K562 (cell line): ENCODE results near the gene AIF1.

Source experiments
- CTCF ChIP-seq, 3 experiments: IDR thresholded peaks in 2 of 3; conservative IDR thresholded peaks in 1 of 3; 2 replicates each; pipeline ENCODE4 v1.5.1; 2011 to 2012; ENCODE audit warnings: low read length in 3 of 3, mild to moderate bottlenecking in 3 of 3, control low read depth in 2 of 3, improper control_type of control experiment in 1 of 3, inconsistent platforms in 1 of 3, low read depth in 1 of 3, mixed read lengths in 1 of 3, moderate library complexity in 1 of 3; ENCODE audit not compliant: insufficient read depth in 2 of 3
- EP300 ChIP-seq: IDR thresholded peaks from 2 replicates; pipeline ENCODE4 v1.6.1; 2012; ENCODE audit warnings: low read length, improper control_type of control experiment
- FOXM1 ChIP-seq, 2 experiments: fragments of 450-650 bp in 1 of 2; sonication (generic) in 1 of 2; formaldehyde crosslinking in 1 of 2; IDR thresholded peaks; 2 replicates each; pipeline versions ENCODE4 v1.6.1 to v1.9.0; 2017 to 2022; ENCODE audit warnings: low read depth in 2 of 2, mild to moderate bottlenecking in 2 of 2, missing genetic modification reagents in 1 of 2, moderate library complexity in 1 of 2
- GABPA ChIP-seq: fragments of 200-800 bp; sonication (Bioruptor generic); conservative IDR thresholded peaks from 2 replicates; pipeline ENCODE4 v1.6.1; 2016; ENCODE audit warnings: low read depth, missing genetic modification characterization, missing compliant biosample characterization
- HOXB6 ChIP-seq: fragments of 250-450 bp; sonication (Bioruptor Pico); IDR thresholded peaks from 2 replicates; pipeline ENCODE4 v1.5.1; 2022; ENCODE audit warnings: mild to moderate bottlenecking, borderline replicate concordance
- MBD1 ChIP-seq: fragments of 250-450 bp; sonication (Bioruptor Pico); IDR thresholded peaks from 2 replicates; pipeline ENCODE4 v1.8.0; 2022; ENCODE audit warnings: inconsistent platforms
- MXI1 ChIP-seq: IDR thresholded peaks from 2 replicates; pipeline ENCODE4 v1.6.1; 2011; ENCODE audit warnings: low read depth, mild to moderate bottlenecking, improper control_type of control experiment, low read length
- POLR2A ChIP-seq: fragments of 450-650 bp; conservative IDR thresholded peaks from 2 replicates; pipeline ENCODE4 v1.6.1; 2016
- ZNF561 ChIP-seq: fragments of 450-650 bp; formaldehyde crosslinking; conservative IDR thresholded peaks from 2 replicates; pipeline ENCODE4 v1.4.0; 2020; ENCODE audit warnings: mild to moderate bottlenecking, moderate library complexity

- no peak for TF ChIP-seq ZNF561 (CRISPR knock-in tag)
- TF ChIP-seq HOXB6, result no peak
- TF ChIP-seq GABPA (tag), result peak; percentile 19; the same call in 1 of the 2 replicates
- TF ChIP-seq EP300, result no peak
- TF ChIP-seq FOXM1 (IDR thresholded peaks at IDR 0.05; ENCODE audit: low read depth), result no peak
- no peak for TF ChIP-seq FOXM1 (CRISPR knock-in tag; IDR thresholded peaks at IDR 0.05; ENCODE audit: low read depth)
- no peak for TF ChIP-seq MBD1
- no peak for TF ChIP-seq POLR2A
- TF ChIP-seq MXI1, result no peak
- no peak for TF ChIP-seq CTCF (IDR thresholded peaks at IDR 0.05 in 2 of 3, conservative IDR thresholded peaks at IDR 0.05 in 1 of 3; ENCODE audit: insufficient read depth in 2 of 3, low read depth in 1 of 3, low read length in 3 of 3)
Measured at GRCh38 chr6:31579546-31580437, 35.2 kb upstream of the AIF1 start.
